HL-60 (cell line): ENCODE data around the gene TBC1D14.

ENCODE experiments used
- DNase-seq, 2 experiments: peaks; one replicate each; pipeline ENCODE4 v3.0.0-alpha.2; 2010 to 2020; ENCODE audit warnings: low read depth in 1 of 2, low spot score in 1 of 2
- H3K27ac ChIP-seq: fragments of 250-450 bp; sonication (Bioruptor Pico); replicated peaks from 2 replicates; pipeline ENCODE4 v1.5.1; 2020; ENCODE audit warnings: mild to moderate bottlenecking, moderate library complexity
- H3K27me3 ChIP-seq: fragments of 250-450 bp; sonication (Bioruptor Pico); 2 replicates; pipeline ENCODE4 v1.5.1; 2021; ENCODE audit warnings: mild to moderate bottlenecking, moderate library complexity; ENCODE audit not compliant: insufficient read depth, poor library complexity, severe bottlenecking
- H3K4me3 ChIP-seq: replicated peaks from 2 replicates; pipeline ENCODE4 v1.5.1; 2011; ENCODE audit warnings: mild to moderate bottlenecking, control low read depth, low read length; ENCODE audit not compliant: insufficient read depth
- CTCF ChIP-seq: IDR thresholded peaks from one replicate; pipeline ENCODE4 v1.5.1; 2011; ENCODE audit warnings: low read length, control low read depth, inconsistent platforms; ENCODE audit not compliant: insufficient read depth
- GABPA ChIP-seq: IDR thresholded peaks from 2 replicates; pipeline ENCODE4 v1.6.1; 2012; ENCODE audit warnings: low read depth
- POLR2AphosphoS5 ChIP-seq: IDR thresholded peaks from 2 replicates; pipeline ENCODE4 v1.6.1; 2012; ENCODE audit warnings: low read depth
- SPI1 ChIP-seq: IDR thresholded peaks from 2 replicates; pipeline ENCODE4 v1.6.1; 2012; ENCODE audit warnings: low read depth, mild to moderate bottlenecking, borderline replicate concordance
- TF ChIP-seq, protein P1 (sequence below): IDR thresholded peaks from 2 replicates; pipeline ENCODE4 v1.6.1; 2012; ENCODE audit warnings: low read depth; ENCODE audit not compliant: insufficient replicate concordance

The TBC1D14 gene

DNA sequence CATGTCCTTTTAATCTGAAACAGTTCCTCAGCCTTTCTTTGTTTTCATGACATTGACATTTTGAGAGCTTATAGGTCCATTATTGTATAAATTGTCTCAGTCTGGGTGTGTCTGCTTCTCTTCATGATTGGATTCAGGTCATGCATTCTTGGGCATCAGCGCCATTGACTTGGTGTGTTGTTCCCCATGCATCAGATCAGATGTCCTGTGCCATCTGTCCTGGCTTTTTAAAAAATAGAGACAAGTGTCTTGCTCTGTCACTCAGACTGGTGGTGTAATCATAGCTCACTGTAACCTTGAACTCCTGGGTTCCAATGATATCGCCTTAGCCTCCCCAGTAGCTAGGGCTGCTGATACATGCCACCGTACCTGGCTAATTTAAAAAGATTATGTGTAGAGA is 55.7 kb downstream of the TBC1D14 start:
- no peak for TF ChIP-seq CTCF
- TF ChIP-seq GABPA: no peak
- no peak for TF ChIP-seq POLR2AphosphoS5
- TF ChIP-seq, protein P1, sequence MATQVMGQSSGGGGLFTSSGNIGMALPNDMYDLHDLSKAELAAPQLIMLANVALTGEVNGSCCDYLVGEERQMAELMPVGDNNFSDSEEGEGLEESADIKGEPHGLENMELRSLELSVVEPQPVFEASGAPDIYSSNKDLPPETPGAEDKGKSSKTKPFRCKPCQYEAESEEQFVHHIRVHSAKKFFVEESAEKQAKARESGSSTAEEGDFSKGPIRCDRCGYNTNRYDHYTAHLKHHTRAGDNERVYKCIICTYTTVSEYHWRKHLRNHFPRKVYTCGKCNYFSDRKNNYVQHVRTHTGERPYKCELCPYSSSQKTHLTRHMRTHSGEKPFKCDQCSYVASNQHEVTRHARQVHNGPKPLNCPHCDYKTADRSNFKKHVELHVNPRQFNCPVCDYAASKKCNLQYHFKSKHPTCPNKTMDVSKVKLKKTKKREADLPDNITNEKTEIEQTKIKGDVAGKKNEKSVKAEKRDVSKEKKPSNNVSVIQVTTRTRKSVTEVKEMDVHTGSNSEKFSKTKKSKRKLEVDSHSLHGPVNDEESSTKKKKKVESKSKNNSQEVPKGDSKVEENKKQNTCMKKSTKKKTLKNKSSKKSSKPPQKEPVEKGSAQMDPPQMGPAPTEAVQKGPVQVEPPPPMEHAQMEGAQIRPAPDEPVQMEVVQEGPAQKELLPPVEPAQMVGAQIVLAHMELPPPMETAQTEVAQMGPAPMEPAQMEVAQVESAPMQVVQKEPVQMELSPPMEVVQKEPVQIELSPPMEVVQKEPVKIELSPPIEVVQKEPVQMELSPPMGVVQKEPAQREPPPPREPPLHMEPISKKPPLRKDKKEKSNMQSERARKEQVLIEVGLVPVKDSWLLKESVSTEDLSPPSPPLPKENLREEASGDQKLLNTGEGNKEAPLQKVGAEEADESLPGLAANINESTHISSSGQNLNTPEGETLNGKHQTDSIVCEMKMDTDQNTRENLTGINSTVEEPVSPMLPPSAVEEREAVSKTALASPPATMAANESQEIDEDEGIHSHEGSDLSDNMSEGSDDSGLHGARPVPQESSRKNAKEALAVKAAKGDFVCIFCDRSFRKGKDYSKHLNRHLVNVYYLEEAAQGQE: no peak
- no peak for TF ChIP-seq SPI1
- Histone ChIP-seq H3K4me3 (no peak overlapping the region), H3K27ac (no peak overlapping the region), H3K27me3 (no peaks in the 10 kb centered on the region)
- no peak for DNase-seq

DNA sequence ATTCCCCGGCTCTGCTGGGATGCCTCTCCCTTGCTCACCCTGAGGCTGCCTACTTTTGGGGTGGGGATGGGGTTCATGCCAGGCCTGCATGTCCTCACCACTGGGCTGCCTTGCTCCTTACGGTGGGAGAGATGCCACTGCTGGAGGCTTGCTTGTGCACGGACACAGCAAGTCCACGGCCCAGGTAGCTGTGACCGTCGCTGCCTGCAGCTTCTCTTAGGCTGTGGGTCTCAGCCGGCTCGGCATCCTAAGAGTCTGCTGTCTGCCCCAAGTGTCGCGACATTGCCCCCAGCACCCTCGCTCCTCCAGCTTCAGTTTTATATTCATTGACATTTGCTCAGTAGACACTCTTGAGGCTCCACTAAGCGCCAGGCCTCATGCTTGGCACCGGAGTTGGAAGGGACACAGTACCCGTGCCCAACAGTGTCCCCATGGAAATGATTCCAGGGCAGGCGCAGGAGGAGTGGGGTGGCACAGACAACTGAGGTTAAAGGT is 58.3 kb downstream of the TBC1D14 start:
- Histone ChIP-seq H3K27me3 (no peaks in the 10 kb centered on the region), H3K4me3 (no peak overlapping the region), H3K27ac (no peak overlapping the region)
- DNase-seq: no peak
- TF ChIP-seq, protein P1: no peak
- TF ChIP-seq CTCF (no peak), POLR2AphosphoS5 (no peak), SPI1 (no peak), GABPA (no peak)

DNA sequence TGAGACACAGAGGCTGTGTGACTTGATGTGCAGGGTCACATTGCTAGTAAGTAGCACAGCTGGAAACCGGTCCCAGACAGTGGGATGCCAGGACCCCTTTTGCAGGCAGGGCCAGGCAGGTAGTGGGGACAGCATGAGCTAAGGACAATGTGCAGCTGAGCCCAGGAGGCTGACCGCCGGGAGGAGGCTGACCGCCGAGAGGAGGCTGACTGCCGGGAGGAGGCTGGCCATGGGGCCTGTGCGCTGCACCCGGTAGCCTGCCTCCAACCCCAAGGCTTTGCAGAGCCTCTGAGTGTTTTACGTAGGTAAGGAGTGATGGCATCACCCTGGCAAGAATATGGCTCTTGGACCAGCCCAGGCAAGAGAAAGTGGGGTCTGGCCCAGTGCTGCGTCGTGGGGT is 58.9 kb downstream of the TBC1D14 start:
- TF ChIP-seq, protein P1: no peak
- TF ChIP-seq SPI1 (no peak), POLR2AphosphoS5 (no peak), GABPA (no peak), CTCF (no peak)
- Histone ChIP-seq H3K4me3 (no peak overlapping the region), H3K27me3 (no peaks in the 10 kb centered on the region), H3K27ac (no peak overlapping the region)
- DNase-seq: no peak
